Left colon (tissue), 2 donors: Measurements from ENCODE around the gene MED27. TPM values are rescaled to one million over a fixed set of nuclear protein-coding genes. Genes with fewer than 3 reads are reported as not detected.
"Not testable (repeated sequence)": the region's sequence is repeated elsewhere in the genome, so short reads cannot be mapped to it uniquely, and the experiment has no call there.

ENCODE experiments used
- ATAC-seq: fragments of 200-7000 bp; cut with Tn5 transposase; one replicate; pipeline ENCODE4 v1.9.1; 2020; ENCODE audit warnings: mild to moderate bottlenecking, moderate library complexity
- DNase-seq, 2 donors: peaks; one replicate each; pipeline ENCODE4 v3.0.0-alpha.2; 2020
- intact Hi-C, 2 donors: fragments of 100-400 bp; cut with DNase I in 1 of 2; cut with micrococcal nuclease in 1 of 2; formaldehyde crosslinking; loops; one replicate each; pipeline versions ENCODE4 v1.11.2 to v1.14.0; 2022; cut with DNase I, micrococcal nuclease
- total RNA-seq, 2 donors: library from RNA; stranded (reverse); fragmentation: NEBNext Ultra II Directional; extraction: Animal tissue kit (Norgen Biotek cat#: 25700); gene quantifications; one replicate each; pipeline ENCODE4 v1.2.1, GENCODE V29; 2021
- donor health status: DM: no; HTN: no; CAD: no.
- donor health status: DM: yes; HTN: yes; CAD: no.

Gene MED27
- total RNA-seq, 2 donors from 2014 or later = 12.9 to 13.6 TPM

DNA sequence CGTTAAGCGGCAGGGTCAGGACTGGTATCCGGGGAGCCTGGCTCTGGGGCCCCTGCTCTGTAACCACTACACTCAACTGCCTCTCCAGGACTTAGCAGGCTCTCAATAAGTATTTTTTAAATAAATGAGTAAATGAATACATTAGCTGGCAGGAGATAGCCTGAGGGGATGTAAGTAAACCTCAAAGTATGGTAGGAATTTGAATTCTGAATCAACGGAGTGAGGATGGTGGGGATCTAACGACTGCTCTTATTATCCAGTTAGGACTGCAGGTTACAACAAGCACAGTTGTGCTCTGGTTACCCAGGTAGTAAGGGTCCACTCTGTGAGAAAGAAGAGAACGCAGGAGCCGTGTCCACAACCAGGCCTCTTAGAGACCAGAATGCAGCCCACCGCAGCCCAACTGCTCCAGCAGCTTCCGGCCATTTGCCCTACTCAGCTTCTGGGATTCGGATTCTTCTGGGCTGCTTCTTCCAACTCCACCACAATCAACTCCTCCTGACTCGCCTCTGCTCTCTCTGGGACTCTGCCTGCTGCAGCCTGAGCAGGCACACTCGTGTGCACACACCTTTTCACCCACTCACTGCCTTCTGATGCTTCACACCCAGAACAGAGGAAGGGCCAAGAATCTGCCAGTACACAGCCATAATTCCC lies 52.6 kb downstream of the MED27 start:
- ATAC-seq (no peak), DNase-seq (no peak)
- intact Hi-C loops = no loop called here

DNA sequence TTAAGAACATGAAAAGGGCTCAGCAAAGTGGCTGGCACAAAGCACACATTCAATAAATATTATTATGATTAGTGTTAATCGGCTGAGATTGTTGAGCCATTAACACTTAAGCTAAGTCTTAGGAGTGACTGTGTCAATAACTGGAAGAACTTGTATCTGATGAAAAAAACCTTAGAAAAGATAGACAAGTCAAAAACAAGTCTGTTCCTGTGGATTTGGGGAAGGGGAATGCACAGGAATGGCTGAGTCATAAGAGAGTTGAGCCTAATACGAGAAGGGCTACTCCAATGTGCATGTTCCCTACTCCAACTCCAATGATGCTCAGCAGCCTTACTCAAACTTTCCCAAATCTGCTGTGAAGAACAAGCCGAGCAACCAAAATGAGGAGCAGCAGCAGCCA lies 53.9 kb downstream of the MED27 start:
- ATAC-seq (no peak), DNase-seq (no peak)
- intact Hi-C loops = no loop called here

DNA sequence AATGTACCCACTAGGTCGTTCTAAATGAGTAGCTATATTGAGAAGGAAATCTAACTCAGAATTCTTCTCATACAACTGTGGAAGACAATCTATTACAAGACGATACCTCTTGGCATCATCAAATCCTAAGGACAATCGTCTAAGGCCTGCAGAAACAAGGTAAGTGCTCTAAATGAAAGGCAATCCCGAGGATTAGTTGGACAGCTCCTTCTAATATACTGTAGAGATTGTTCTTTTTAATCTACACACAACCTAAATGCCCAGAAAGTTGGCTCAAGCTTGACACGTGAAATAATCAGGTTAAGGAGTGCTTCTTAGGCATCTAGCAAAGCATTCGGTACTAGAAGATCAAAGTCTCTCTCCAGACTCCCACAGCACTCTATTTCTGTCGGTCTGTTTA lies 55.1 kb downstream of the MED27 start:
- ATAC-seq = no peak
- no peak for DNase-seq
- intact Hi-C loops = no loop called here

DNA sequence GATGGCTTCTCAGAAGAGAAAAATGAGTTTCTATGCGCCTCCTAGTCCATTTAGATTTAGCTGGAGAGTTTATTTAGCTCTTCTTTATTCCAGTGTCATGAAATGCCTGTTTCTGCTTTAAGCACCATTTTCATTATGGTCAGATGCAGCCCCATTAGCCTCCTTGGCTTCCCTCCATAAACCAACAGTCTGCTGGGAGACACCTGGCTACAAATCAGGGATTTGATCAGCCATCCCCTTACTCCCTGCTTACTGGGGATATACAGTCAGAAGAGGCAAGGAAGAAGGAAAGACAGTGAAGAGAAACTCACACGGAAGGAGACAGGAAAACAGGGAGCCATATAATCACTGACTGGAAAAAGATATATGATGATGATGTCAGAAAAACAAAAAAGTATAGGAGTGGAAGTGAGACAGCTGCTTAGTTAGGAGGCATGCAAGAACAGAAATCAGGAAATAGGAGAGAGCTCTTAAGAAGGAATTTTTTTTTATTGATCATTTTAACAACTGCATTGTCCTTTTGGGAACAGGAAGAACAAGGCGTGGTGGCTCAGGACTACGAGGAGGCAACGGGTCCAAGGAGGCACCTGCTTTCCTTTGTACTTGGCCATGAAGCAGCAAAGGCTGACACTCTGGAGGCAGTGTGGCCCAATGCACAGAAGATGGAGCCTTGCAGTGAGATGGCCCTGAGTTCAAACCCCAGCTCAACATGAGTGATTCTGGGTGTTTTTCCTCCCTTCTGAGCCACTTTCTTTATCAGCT lies 56.1 kb downstream of the MED27 start:
- peak; percentile 53 for ATAC-seq
- intact Hi-C loops = no loop called here
- DNase-seq = no peak

DNA sequence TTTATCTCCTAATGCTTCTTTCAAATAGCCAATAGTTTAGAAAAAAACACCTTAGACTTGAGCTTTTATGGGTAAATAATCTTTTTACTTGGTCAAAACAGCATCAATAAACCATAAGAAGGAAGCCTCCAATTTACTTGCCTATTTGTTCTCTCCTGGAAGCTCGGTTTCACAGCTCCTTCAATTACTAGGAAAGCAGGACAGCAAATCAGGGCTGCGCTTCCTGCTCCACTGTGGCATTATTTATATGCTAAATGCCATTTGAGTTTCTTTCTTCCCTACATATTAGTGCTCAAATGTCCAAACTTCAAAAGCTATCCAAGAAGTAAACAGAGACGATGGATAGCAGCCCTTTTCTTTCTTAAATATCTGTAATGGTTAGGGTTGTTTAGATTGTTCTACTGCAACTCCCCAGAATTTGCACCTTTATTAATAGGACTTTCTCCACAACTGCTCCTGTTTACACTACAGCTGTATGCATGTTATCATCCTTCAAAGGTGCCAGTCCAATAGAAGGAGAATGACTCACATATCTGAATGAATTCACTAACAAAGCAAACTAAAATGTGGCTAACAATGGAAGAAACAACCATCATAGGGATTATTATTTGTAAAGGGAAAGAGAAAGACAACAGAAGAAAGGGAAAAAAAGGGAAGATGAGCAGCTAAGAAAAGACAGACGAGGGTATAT lies 58.7 kb downstream of the MED27 start:
- intact Hi-C loops = no loop called here
- no peak for ATAC-seq
- no peak for DNase-seq

DNA sequence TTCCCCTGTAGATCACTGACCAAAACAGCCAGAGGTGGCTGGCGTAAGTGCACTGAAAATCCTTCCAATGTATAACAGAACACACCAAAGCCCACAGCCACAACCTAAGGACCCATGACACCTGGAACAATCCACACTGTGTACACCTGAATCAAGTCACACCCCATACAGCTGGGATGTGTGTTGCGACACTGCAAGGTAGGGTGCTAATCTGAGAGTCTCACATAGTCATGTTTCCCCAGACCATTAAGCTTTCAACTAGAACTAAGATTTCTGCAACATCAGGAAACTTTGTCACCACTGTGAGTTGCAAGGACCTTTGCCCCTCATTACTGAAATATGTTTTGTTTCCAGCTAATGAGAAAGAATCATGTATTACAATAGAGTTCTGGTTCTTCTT lies 59.4 kb downstream of the MED27 start:
- intact Hi-C loops = no loop called here
- ATAC-seq (peak; percentile 36), DNase-seq (no peak)

DNA sequence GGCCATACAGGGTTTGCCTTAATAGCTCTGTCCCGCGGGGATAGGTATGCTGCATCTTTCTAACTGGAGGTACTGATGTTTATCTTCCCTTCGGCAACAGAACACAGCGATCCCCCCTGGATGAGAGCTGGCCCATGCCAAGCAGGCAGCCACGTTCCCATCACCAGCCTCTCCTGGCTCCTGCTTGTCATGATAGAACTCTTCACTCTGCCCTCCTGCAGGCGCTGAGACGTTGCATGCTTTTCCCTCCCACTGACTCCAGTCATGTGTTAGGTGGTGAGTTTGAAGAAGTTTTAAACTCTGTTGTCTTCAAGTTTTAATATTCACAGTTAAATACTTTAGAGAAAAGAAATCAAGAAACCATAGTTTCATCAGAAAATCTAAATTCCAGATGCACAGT lies 60.0 kb downstream of the MED27 start:
- intact Hi-C loops = no loop called here
- DNase-seq (no peak), ATAC-seq (no peak)

DNA sequence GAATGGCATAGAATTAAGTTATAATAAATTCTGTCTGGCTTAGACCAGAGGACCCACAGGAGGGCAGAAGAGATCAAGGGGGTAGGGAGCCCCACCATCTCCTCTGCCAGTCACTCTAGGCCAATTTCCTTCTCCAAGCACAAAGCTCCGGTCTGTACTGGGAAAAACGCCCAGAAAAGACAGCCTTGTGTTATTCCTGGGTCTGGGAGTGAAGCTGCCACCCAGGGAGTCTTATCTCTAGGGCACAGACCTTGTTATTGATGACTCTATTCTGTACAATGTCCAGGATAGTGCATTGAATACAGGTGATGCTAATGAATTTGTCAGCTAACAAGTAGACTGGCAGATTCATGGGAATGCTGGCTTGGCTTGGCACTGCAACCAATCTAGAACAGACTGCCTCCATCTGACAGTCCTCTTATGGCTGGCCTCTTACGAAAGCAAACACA lies 60.7 kb downstream of the MED27 start:
- ATAC-seq (no peak), DNase-seq (no peak)
- intact Hi-C loops = no loop called here

DNA sequence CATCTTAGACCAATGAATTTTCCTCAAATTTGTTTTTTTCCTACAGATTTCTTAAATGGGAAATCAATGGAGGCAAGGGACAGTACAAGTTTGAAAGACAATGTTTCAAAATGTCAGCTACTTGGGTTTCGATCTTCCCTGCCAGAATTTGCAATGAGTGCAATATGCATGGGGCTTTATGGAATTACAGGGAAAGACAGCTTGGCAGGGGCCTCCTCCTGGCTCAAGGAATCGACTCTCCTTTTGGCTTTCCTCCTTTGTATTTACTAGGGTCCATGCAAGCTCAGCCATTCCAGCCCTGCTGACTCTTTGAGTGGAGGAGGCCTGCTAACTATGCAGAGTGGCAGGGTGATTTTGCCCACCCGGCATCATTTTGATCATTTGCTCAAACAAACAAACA lies 63.2 kb downstream of the MED27 start:
- DNase-seq = no peak
- ATAC-seq = no peak
- intact Hi-C loops = no loop called here

DNA sequence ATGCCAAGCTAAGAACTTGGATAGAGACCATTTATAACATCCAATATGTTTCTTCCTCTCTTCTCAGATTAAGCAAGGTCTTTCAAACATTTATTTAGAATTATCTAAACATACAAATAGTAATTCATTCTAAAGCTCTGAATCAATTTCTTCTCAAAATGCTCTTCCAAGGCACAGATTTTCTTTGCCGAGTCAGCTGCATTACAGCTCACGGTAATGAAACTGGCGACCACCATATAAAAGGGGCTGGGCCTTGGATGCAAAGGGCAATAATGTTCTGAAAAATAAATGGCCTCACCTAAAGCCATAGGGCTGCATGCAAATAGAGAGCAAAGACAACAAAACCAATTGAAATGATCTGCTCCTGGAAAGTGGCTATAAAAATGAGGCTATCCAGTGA lies 63.8 kb downstream of the MED27 start:
- intact Hi-C loops = no loop called here
- DNase-seq = no peak
- ATAC-seq = no peak

DNA sequence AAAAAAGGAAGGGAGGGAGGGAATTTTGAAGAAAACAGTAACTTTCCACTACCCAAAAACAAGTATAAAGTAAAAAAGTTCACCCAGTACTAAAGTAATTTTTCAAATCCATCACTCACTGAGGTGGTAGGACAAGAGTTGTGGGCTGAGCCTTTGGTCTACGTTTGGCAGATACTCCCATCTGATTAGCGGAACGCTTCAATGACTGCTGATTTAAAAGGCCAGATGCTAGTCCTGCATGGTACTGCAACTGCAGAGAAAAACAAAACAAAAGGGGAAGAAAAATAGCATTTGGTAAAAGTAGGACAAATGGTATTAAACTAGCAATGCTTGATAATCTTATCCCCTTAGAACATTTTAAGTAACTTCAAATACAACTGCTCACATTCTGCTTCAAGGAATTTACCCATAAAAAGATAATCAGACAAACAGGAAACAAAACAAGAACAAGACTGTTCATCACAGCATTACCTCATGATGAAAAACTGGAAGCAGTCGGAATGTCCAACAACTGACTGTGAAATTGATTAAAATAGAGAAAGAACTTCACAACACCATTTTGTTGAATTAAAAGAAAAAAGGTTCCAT lies 65.4 kb downstream of the MED27 start:
- DNase-seq (no peak), ATAC-seq (no peak)
- intact Hi-C loops = loop anchor here in 1 of 2 donors (5.0 kb wide), 1 partner anchor 117 kb away; no protein-coding TSS in a partner anchor

DNA sequence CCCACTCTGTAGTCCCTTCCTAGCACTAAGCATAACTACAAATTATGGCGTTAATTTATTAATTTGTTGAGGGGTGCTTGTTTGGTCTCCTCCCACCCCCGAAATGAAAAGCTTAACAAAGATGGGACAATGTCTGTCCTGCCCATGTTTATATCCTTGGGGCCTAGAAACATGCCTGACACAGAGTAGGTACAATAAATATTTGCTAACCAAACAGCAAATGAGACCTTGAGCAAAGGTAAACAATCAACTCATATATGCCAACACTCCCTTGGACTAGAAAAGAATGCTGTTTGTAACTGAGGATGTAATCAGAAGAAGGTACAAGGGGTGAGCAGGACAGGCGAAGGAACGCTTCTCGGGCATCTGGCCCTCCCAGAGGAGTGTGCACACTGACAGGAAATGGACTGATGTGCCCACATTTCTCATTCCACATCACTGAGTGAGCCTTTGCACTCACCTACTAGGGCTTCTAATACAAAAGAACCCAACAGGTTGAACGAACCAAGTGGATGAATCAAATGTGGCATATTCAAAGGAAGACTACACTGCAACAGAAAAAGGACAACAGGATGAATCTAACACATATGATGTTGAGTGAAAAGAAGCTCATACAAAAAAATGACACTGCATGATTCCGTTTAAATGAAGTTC lies 66.8 kb downstream of the MED27 start:
- ATAC-seq (no peak), DNase-seq (no peak)
- intact Hi-C loops = loop anchor here in 1 of 2 donors (5.0 kb wide), 1 partner anchor 116 kb away; no protein-coding TSS in a partner anchor

DNA sequence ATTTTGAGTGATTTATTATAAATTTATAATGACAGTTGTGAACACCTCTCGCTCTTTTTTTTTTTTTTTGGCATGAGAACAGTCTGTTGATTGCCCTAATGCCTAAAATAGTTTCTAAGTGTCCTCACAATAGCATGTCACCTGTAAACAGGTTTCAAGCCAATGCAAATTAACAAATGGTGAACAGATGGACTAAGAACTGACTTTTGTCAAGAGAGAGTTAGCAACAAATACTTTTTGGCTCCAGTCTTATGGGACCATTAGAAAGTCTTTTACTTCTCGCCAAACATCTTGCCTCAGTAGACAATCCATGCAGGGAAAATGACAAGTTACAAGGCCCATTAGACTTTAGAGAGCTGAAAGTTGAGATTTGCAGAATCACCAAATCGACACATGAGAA lies 67.8 kb downstream of the MED27 start:
- ATAC-seq = no peak
- intact Hi-C loops = loop anchor here in 1 of 2 donors (5.0 kb wide), 1 partner anchor 115 kb away; no protein-coding TSS in a partner anchor
- no peak for DNase-seq

DNA sequence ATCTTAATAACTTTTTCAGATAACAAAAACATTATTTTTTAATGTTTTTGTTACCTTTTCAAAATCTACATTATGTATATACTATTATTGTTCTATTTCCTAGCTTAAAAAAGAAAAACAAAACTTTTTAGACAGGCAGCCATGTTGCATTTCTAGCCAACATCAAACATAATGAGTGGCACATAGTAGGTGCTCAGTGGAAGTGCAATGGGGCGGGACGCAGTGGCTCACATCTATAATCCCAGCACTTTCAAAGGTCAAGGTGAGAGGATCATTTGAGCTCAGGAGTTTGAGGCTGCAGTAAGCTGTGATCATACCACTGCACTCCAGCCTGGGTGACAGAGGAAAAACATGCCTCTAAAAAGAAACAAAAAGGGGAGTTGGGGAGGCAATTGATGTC lies 68.4 kb downstream of the MED27 start:
- no peak for DNase-seq
- intact Hi-C loops = loop anchor here in 1 of 2 donors (5.0 kb wide), 1 partner anchor 114 kb away; no protein-coding TSS in a partner anchor
- ATAC-seq = no peak

DNA sequence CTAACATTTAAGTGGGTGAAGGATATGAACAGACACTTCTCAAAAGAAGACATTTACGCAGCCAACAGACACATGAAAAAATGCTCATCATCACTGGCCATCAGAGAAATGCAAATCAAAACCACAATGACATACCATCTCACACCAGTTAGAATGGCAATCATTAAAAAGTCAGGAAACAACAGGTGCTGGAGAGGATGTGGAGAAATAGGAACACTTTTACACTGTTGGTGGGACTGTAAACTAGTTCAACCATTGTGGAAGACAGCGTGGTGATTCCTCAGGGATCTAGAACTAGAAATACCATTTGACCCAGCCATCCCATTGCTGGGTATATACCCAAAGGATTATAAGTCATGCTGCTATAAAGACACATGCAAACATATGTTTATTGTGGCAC lies 69.5 kb downstream of the MED27 start:
- not testable (repeated sequence) for DNase-seq, ATAC-seq
- intact Hi-C loops = loop anchor here in 1 of 2 donors (5.0 kb wide), 1 partner anchor 113 kb away; no protein-coding TSS in a partner anchor

DNA sequence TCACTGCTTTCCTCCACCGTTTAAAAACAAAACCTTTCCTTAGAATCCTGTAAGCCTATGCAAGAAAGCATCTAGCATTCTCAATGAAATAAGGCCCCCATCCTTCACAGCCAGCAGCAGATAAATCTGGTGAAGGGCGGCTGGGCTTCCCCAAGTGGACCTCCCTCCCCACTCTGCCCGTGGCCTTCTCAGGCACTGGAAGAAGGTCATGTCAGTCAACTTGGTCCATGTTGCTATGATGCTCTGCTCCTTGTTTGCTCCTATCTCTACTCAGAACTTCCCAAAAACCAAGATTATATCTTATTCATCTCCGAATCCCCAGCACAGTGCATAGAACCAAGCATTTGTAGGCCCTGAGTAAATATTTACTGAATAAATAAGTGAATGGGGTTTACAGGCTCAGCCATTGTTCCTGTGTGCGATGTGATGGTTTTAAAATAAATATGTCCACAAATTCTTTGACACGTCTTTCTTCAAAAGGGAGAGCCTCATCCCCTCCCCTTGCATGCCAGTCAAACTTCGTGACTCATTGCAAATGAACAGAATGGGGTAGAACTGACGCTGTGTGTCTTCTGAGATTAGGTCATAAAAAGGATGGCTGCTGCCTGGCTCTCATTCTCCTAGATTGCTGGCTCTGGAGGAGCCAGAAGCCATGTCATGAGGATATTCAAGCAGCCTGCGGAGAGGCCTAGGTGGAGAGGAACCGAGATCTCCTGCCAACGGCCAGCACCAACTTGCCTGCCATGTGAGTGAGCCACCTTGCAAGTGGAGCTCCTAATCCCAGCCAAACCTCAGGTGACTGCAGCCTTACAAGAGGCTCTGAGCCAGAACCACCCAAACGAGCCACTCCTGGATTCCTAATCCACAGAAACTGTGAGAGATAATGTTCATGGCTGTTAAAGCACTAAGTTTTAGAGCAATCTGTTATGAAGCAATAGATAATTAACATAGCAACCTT lies 70.5 kb downstream of the MED27 start:
- no peak for DNase-seq
- no peak for ATAC-seq
- intact Hi-C loops = no loop called here

DNA sequence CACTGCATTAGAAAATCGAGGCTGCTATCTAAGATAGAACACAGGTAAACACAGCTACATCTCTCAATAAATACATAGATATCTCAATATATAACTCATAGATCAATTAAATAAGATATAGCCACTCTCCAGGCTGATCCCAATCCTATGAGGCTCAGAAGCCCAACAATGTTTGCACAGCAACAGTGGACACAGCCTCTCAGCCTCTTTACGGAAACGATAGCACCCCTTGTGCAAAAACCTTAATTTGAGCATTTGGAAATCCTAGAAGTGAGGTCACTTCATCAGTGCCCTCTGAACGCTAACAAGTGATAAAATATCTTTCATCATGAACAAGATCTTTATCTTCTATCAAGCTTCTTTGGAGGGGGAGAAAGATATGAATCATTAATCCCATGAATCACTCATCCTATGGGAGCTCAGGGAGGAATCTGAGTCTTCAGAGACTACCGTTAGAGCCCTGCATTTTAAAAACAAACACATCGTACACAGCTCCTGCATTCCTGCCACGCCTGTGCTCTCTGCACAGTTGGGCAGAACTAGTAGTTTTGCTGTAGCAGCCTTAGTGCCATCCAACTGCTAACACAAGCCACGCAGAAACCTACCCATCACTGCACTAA lies 71.4 kb downstream of the MED27 start:
- DNase-seq (no peak), ATAC-seq (no peak)
- intact Hi-C loops = no loop called here
